ENCODE results near the gene PTPRG.

DNA sequence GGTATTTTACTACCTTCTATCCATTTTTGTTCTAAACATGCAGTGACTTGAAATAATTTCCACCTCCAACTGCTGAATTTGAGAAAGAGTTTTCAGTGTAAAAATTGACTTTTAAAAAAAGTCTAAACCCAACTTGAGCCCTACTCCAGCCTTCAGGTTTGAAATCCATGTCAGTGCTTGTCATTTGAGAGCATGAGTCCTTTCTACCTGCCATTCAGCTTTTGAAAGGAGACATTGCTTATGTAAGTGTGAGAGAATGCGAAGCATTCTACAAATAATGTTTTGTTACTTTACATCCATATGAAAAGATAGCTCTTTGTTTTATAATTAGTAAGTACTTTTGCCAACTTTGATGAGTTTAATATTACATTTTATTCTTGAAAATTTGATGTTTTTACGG is 329.2 kb downstream of the PTPRG start:
- TF ChIP-seq, protein P1, sequence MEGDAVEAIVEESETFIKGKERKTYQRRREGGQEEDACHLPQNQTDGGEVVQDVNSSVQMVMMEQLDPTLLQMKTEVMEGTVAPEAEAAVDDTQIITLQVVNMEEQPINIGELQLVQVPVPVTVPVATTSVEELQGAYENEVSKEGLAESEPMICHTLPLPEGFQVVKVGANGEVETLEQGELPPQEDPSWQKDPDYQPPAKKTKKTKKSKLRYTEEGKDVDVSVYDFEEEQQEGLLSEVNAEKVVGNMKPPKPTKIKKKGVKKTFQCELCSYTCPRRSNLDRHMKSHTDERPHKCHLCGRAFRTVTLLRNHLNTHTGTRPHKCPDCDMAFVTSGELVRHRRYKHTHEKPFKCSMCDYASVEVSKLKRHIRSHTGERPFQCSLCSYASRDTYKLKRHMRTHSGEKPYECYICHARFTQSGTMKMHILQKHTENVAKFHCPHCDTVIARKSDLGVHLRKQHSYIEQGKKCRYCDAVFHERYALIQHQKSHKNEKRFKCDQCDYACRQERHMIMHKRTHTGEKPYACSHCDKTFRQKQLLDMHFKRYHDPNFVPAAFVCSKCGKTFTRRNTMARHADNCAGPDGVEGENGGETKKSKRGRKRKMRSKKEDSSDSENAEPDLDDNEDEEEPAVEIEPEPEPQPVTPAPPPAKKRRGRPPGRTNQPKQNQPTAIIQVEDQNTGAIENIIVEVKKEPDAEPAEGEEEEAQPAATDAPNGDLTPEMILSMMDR (conservative IDR thresholded peaks at IDR 0.05; ENCODE audit: low read depth, low read length): no peak
- TF ChIP-seq EZH2 (IDR thresholded peaks at IDR 0.05; ENCODE audit: borderline replicate concordance, low read depth, low read length, poor library complexity, severe bottlenecking): no peak
